Astrocyte of the cerebellum (primary cell): ENCODE results near the gene CTLA4.

Experiments used
- DNase-seq: peaks from one replicate; pipeline ENCODE4 v3.0.0-alpha.2; 2011; ENCODE audit warnings: low read depth
- H3K4me3 ChIP-seq: 2 replicates; pipeline ENCODE4 v1.5.1; 2011; ENCODE audit warnings: mild to moderate bottlenecking, low read depth, low read length, moderate library complexity
- in situ Hi-C: cut with HindIII; loops from 2 replicates; pipeline ENCODE4 v1.10.0; 2017; ENCODE audit warnings: low sequenced_read_pairs
- TF ChIP-seq, protein P1 (sequence below): IDR thresholded peaks from 2 replicates; pipeline ENCODE4 v1.5.1; 2012; ENCODE audit warnings: low read length, low read depth, moderate library complexity, mild to moderate bottlenecking; ENCODE audit errors: missing control alignments

CTLA4 gene

DNA sequence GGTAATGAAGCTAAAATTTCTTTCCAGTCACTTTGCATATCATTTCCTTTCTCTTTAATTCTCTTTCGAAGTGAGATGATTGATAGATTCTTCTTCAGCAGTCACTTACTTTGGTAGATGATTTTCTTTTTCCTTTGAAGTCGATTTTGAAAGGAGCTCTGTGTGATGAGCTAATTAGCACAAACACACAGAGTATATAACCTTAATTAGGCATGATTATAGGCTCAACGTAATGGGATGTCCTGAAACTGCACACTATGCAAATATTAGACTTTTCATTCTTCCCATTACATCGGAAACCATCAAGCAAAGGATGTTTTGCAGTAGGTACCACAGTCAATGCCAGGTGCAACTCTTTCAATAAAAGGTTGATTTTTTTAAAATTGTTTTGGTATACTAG is 6.4 kb upstream of the CTLA4 start:
- DNase-seq = no peak
- in situ Hi-C loops = no loop called here
- TF ChIP-seq, protein P1, sequence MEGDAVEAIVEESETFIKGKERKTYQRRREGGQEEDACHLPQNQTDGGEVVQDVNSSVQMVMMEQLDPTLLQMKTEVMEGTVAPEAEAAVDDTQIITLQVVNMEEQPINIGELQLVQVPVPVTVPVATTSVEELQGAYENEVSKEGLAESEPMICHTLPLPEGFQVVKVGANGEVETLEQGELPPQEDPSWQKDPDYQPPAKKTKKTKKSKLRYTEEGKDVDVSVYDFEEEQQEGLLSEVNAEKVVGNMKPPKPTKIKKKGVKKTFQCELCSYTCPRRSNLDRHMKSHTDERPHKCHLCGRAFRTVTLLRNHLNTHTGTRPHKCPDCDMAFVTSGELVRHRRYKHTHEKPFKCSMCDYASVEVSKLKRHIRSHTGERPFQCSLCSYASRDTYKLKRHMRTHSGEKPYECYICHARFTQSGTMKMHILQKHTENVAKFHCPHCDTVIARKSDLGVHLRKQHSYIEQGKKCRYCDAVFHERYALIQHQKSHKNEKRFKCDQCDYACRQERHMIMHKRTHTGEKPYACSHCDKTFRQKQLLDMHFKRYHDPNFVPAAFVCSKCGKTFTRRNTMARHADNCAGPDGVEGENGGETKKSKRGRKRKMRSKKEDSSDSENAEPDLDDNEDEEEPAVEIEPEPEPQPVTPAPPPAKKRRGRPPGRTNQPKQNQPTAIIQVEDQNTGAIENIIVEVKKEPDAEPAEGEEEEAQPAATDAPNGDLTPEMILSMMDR = no peak
- H3K4me3 ChIP-seq = no peak overlapping the region

- no peak overlapping the region for H3K4me3 ChIP-seq
- TF ChIP-seq, protein P1 = no peak
- no peak for DNase-seq
- in situ Hi-C loops = no loop called here
These were observed 6.0 kb upstream of the CTLA4 start for GRCh38 chr2:203861607-203862006.

DNA sequence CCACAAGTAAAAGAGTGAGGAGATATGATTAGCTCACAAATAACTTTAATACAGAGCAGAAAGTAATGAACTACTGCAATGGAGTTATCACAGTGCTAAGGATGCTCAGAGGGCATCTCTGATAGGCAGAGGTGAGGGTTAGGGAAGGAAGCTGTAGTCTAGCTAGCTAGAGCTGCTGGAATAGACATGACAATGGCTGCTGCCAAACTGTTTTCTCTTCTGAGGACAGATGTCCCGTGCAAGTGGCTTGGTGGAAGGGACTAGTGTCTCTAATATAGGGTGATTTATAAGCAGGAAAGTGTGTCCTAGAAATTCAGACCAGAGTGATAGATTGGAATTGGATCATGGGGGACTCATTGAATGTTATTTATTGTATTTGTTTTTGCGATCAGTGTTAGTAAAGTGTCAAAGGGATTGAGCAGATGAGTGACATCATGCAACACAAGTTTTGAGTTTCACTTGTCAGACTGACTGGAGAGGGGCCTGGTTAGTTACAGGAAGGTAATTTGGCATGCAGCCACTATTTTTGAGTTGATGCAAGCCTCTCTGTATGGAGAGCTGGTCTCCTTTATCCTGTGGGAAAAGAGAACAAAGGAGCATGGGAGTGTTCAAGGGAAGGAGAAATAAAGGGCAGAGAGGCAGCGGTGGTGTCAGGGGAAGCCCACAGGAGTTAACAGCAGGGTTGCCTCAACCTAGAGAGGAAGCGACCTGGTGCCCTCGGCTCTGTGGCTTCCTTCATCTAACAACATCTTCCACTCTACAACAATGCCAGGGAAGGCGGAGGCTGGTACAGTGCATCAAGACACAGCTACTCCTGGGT is 1.9 kb downstream of the CTLA4 start:
- no peak overlapping the region for H3K4me3 ChIP-seq
- in situ Hi-C loops = no loop called here
- DNase-seq = no peak
- TF ChIP-seq, protein P1 = no peak

GRCh38 chr2:203870481-203870880 is 2.9 kb downstream of the CTLA4 start:
- TF ChIP-seq, protein P1 = no peak
- in situ Hi-C loops = no loop called here
- no peak for DNase-seq
- no peak overlapping the region for H3K4me3 ChIP-seq

GRCh38 chr2:203870941-203871340 is 3.4 kb downstream of the CTLA4 start:
- no peak for DNase-seq
- no peak overlapping the region for H3K4me3 ChIP-seq
- in situ Hi-C loops = no loop called here
- TF ChIP-seq, protein P1 = no peak

- H3K4me3 ChIP-seq = no peak overlapping the region
- in situ Hi-C loops = no loop called here
- DNase-seq = no peak
- TF ChIP-seq, protein P1 = no peak
These were observed 3.9 kb downstream of the CTLA4 start for GRCh38 chr2:203871371-203871983.
